ENCODE measurements around the gene FOSL1.

GRCh38 chr11:65844231-65844872 is 55.8 kb downstream of the FOSL1 start:
- no peak for TF ChIP-seq CTCF (IDR thresholded peaks at IDR 0.05)
- TF ChIP-seq POLR2A (IDR thresholded peaks at IDR 0.05) = no peak
